HCT116 (cell line): ENCODE results near the gene SPAG5. TPM values are rescaled to one million over a fixed set of nuclear protein-coding genes. Genes with fewer than 3 reads are reported as not detected.

Source experiments
- ATAC-seq: fragments of 200-7000 bp; cut with Tn5 transposase; 2 replicates; pipeline ENCODE4 v1.9.1; 2020; ENCODE audit warnings: mild to moderate bottlenecking, moderate library complexity
- BruUV-seq: library from RNA; stranded (reverse); fragments of 400-500 nt; replicated peaks from 2 replicates; lab custom pipeline; 2021; lab: Mats Ljungman, UMichigan
- CTCF ChIA-PET: fragments of 300-600 bp; sonication (Branson Sonifier 250); formaldehyde crosslinking; loops from one replicate; lab custom pipeline; 2021; ENCODE audit warnings: antibody characterized with exemption; lab: Charles Lee
- POLR2A ChIA-PET: fragments of 300-600, 350-600 bp; sonication (Branson Sonifier 250); formaldehyde crosslinking; loops from one replicate; lab custom pipeline; 2021; ENCODE audit warnings: antibody characterized with exemption; lab: Charles Lee
- RAD21 ChIA-PET, 2 experiments: fragments of 300-600 bp; sonication (Branson Sonifier 250); formaldehyde crosslinking; loops; one replicate each; lab custom pipeline; 2023; ENCODE audit warnings: low total read pairs in 2 of 2; ENCODE audit not compliant: uncharacterized antibody in 2 of 2, unreplicated experiment in 2 of 2, low non-redundant PET in 1 of 2; lab: Charles Lee
- DNase-seq: peaks from one replicate; pipeline ENCODE4 v3.0.0-alpha.2; 2010; ENCODE audit warnings: low read depth, low spot score
- H2AFZ ChIP-seq: fragments of 200-600 bp; shearing (Covaris generic), sonication (generic); 2 replicates; pipeline ENCODE4 v1.6.1; 2017; ENCODE audit warnings: low read depth, mixed run types, mixed read lengths, antibody characterized with exemption, low read length; ENCODE audit not compliant: poor library complexity, severe bottlenecking
- H3K27ac ChIP-seq: 2 replicates; pipeline ENCODE4 v1.5.1; 2012; ENCODE audit warnings: low read depth, low read length
- H3K27me3 ChIP-seq: fragments of 200-600 bp; sonication (generic); 2 replicates; pipeline ENCODE4 v1.6.1; 2016; ENCODE audit warnings: mixed run types, low read length, mixed read lengths; ENCODE audit not compliant: insufficient read depth
- H3K36me3 ChIP-seq, 2 experiments: fragments of 200-500 bp in 1 of 2; fragments of 200-600 bp in 1 of 2; sonication (Bioruptor generic) in 1 of 2; sonication (generic) in 1 of 2; 2 replicates each; pipeline versions ENCODE4 v1.5.1 to v1.6.1; 2014 to 2016; ENCODE audit warnings: low read length in 2 of 2, inconsistent platforms in 1 of 2, mixed read lengths in 1 of 2, mixed run types in 1 of 2; ENCODE audit not compliant: insufficient read depth in 2 of 2, control insufficient read depth in 1 of 2
- H3K4me1 ChIP-seq, 2 experiments: fragments of 200-600 bp in 1 of 2; sonication (generic) in 1 of 2; 2 replicates each; pipeline versions ENCODE4 v1.5.1 to v1.6.1; 2012 to 2017; ENCODE audit warnings: low read length in 2 of 2, inconsistent platforms in 1 of 2, mild to moderate bottlenecking in 1 of 2, mixed read lengths in 1 of 2, mixed run types in 1 of 2, moderate library complexity in 1 of 2; ENCODE audit not compliant: insufficient read depth in 2 of 2, control insufficient read depth in 1 of 2
- H3K4me2 ChIP-seq: fragments of 200-600 bp; sonication (generic); 2 replicates; pipeline ENCODE4 v1.6.1; 2017; ENCODE audit warnings: mixed run types, low read length, mixed read lengths
- H3K4me3 ChIP-seq, 2 experiments: fragments of 200-600 bp in 1 of 2; sonication (generic) in 1 of 2; replicated peaks in 1 of 2; 2 replicates each; pipeline ENCODE4 v1.5.1; 2011 to 2016; ENCODE audit warnings: low read length in 2 of 2, control low read depth in 1 of 2, low read depth in 1 of 2, mild to moderate bottlenecking in 1 of 2, mixed read lengths in 1 of 2, mixed run types in 1 of 2
- H3K79me2 ChIP-seq: fragments of 200-600 bp; sonication (generic); 2 replicates; pipeline ENCODE4 v1.6.1; 2017; ENCODE audit warnings: mild to moderate bottlenecking, mixed run types, low read length, moderate library complexity, mixed read lengths; ENCODE audit not compliant: insufficient read depth
- H3K9ac ChIP-seq: fragments of 200-600 bp; sonication (generic); 2 replicates; pipeline ENCODE4 v1.6.1; 2016; ENCODE audit warnings: low read length, mixed read lengths
- H3K9me2 ChIP-seq: fragments of 200-600 bp; sonication (generic), shearing (Covaris generic); 2 replicates; pipeline ENCODE4 v1.6.1; 2017; ENCODE audit warnings: mixed run types, mild to moderate bottlenecking, moderate library complexity; ENCODE audit not compliant: insufficient read depth
- H3K9me3 ChIP-seq, 2 experiments: fragments of 200-500 bp in 1 of 2; fragments of 200-600 bp in 1 of 2; sonication (Bioruptor generic) in 1 of 2; sonication (generic) in 1 of 2; 2 replicates each; pipeline ENCODE4 v1.6.1; 2014 to 2017; ENCODE audit warnings: low read length in 2 of 2, mixed read lengths in 2 of 2, inconsistent platforms in 1 of 2, low read depth in 1 of 2, mild to moderate bottlenecking in 1 of 2, mixed run types in 1 of 2, moderate library complexity in 1 of 2; ENCODE audit not compliant: control insufficient read depth in 1 of 2, insufficient read depth in 1 of 2
- H4K20me1 ChIP-seq: fragments of 200-600 bp; sonication (generic), shearing (Covaris generic); 2 replicates; pipeline ENCODE4 v1.6.1; 2017; ENCODE audit warnings: mixed run types, mild to moderate bottlenecking, moderate library complexity; ENCODE audit not compliant: insufficient read depth
- ATF3 ChIP-seq: IDR thresholded peaks from 2 replicates; pipeline ENCODE4 v1.6.1; 2012
- ELF1 ChIP-seq: IDR thresholded peaks from 2 replicates; pipeline ENCODE4 v1.6.1; 2012; ENCODE audit warnings: low read depth, borderline replicate concordance
- EZH2 ChIP-seq: fragments of 200-600 bp; sonication (generic); IDR thresholded peaks from 2 replicates; pipeline ENCODE4 v1.6.1; 2017; ENCODE audit warnings: antibody characterized with exemption, mixed run types
- EZH2phosphoT487 ChIP-seq: fragments of 200-600 bp; IDR thresholded peaks from 2 replicates; pipeline ENCODE4 v1.6.1; 2018; ENCODE audit warnings: antibody characterized with exemption, borderline replicate concordance
- FOSL1 ChIP-seq: IDR thresholded peaks from 2 replicates; pipeline ENCODE4 v1.6.1; 2012; ENCODE audit warnings: low read depth
- POLR2A ChIP-seq: IDR thresholded peaks from 2 replicates; pipeline ENCODE4 v1.7.0; 2011; ENCODE audit warnings: borderline replicate concordance; ENCODE audit not compliant: insufficient read depth, insufficient read length; ENCODE audit errors: extremely low read depth
- POLR2AphosphoS5 ChIP-seq: IDR thresholded peaks from 2 replicates; pipeline ENCODE4 v1.6.1; 2011; ENCODE audit warnings: mild to moderate bottlenecking, low read depth, low read length, moderate library complexity
- SIN3A ChIP-seq: IDR thresholded peaks from 2 replicates; pipeline ENCODE4 v1.6.1; 2012; ENCODE audit warnings: low read depth
- SP1 ChIP-seq: IDR thresholded peaks from 2 replicates; pipeline ENCODE4 v1.6.1; 2012; ENCODE audit warnings: low read depth
- SRF ChIP-seq: IDR thresholded peaks from 2 replicates; pipeline ENCODE4 v1.6.1; 2012; ENCODE audit warnings: low read depth
- TCF7L2 ChIP-seq: IDR thresholded peaks from 2 replicates; pipeline ENCODE4 v1.7.0; 2011; ENCODE audit warnings: borderline replicate concordance, inconsistent platforms; ENCODE audit not compliant: insufficient read depth, insufficient read length; ENCODE audit errors: extremely low read depth
- YY1 ChIP-seq: IDR thresholded peaks from 2 replicates; pipeline ENCODE4 v1.6.1; 2011; ENCODE audit warnings: low read length, low read depth, moderate library complexity, mild to moderate bottlenecking; ENCODE audit not compliant: insufficient replicate concordance; ENCODE audit errors: extremely low read depth
- ZFX ChIP-seq: fragments of 450-650 bp; IDR thresholded peaks from 2 replicates; pipeline ENCODE4 v1.6.1; 2017
- ZNF274 ChIP-seq: fragments of 200-500 bp; sonication (Bioruptor generic); IDR thresholded peaks from 2 replicates; pipeline ENCODE4 v1.6.1; 2014; ENCODE audit warnings: mild to moderate bottlenecking, low read depth, low read length, inconsistent platforms
- intact Hi-C: fragments of 100-400 bp; cut with micrococcal nuclease; formaldehyde crosslinking; loops from 2 replicates; pipeline ENCODE4 v1.10.0; 2022
- total RNA-seq: library from RNA; stranded (reverse); gene quantifications from one replicate; pipeline ENCODE4 v1.2.1, GENCODE V29; 2021; ENCODE audit not compliant: unreplicated experiment
- TF ChIP-seq, protein P1 (sequence below): IDR thresholded peaks from 2 replicates; pipeline ENCODE4 v1.6.1; 2012; ENCODE audit warnings: low read depth
- TF ChIP-seq, protein P2 (sequence below): IDR thresholded peaks from 2 replicates; pipeline ENCODE4 v1.6.1; 2011; ENCODE audit warnings: mild to moderate bottlenecking, low read length, moderate library complexity; ENCODE audit not compliant: insufficient replicate concordance; ENCODE audit errors: extremely low read depth
- TF ChIP-seq, protein P3 (sequence below), 3 experiments: fragments of 200-600 bp in 1 of 3; sonication (generic) in 1 of 3; IDR thresholded peaks in 2 of 3; conservative IDR thresholded peaks in 1 of 3; 2 replicates each; pipeline ENCODE4 v1.5.1; 2012 to 2017; ENCODE audit warnings: low read depth in 2 of 3, low read length in 2 of 3, antibody characterized with exemption in 1 of 3, borderline replicate concordance in 1 of 3, control low read depth in 1 of 3, mild to moderate bottlenecking in 1 of 3, mixed read lengths in 1 of 3, mixed run types in 1 of 3, moderate library complexity in 1 of 3; ENCODE audit not compliant: insufficient read depth in 1 of 3

Gene SPAG5
- total RNA-seq, 1 experiment from 2014 or later, result 94.9 TPM

- no peak for TF ChIP-seq FOSL1
- TF ChIP-seq YY1, result no peak
- no peak for TF ChIP-seq SIN3A
- no peak for TF ChIP-seq ELF1
- TF ChIP-seq, protein P1, sequence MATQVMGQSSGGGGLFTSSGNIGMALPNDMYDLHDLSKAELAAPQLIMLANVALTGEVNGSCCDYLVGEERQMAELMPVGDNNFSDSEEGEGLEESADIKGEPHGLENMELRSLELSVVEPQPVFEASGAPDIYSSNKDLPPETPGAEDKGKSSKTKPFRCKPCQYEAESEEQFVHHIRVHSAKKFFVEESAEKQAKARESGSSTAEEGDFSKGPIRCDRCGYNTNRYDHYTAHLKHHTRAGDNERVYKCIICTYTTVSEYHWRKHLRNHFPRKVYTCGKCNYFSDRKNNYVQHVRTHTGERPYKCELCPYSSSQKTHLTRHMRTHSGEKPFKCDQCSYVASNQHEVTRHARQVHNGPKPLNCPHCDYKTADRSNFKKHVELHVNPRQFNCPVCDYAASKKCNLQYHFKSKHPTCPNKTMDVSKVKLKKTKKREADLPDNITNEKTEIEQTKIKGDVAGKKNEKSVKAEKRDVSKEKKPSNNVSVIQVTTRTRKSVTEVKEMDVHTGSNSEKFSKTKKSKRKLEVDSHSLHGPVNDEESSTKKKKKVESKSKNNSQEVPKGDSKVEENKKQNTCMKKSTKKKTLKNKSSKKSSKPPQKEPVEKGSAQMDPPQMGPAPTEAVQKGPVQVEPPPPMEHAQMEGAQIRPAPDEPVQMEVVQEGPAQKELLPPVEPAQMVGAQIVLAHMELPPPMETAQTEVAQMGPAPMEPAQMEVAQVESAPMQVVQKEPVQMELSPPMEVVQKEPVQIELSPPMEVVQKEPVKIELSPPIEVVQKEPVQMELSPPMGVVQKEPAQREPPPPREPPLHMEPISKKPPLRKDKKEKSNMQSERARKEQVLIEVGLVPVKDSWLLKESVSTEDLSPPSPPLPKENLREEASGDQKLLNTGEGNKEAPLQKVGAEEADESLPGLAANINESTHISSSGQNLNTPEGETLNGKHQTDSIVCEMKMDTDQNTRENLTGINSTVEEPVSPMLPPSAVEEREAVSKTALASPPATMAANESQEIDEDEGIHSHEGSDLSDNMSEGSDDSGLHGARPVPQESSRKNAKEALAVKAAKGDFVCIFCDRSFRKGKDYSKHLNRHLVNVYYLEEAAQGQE, result no peak
Observed at GRCh38 chr17:28528327-28529012, 70.4 kb downstream of the SPAG5 start (continued).

DNA sequence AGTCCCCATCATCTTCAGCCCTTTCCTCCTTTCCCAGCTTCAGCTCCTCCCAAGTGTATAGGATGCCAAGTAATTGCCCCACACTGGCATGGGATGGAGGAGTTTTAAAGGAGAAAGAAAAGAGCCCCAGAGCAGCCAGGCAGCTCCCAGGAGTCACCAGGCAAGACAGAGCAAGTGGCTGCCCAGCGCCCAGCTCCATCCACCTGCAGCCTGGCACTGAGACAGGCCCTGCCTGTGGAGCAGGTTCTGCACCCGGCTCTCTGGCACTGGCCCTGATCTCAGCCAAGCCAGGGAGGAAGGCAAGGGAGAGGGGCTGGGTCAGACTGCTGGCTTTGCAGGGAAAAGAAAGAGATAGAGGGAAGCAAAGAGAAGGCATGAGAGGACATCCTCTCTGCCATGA, 71.0 kb downstream of the SPAG5 start:
- no peaks in the 10 kb centered on the region for H3K9me2 ChIP-seq
- ChIA-PET RAD21 (no interaction called here), CTCF (no interaction called here), POLR2A (no interaction called here)
- no peak overlapping the region for H3K27ac ChIP-seq
- no peak overlapping the region for H2AFZ ChIP-seq
- H3K9me3 ChIP-seq, result no peaks in the 10 kb centered on the region
- H3K27me3 ChIP-seq, result peaks cover 7% of the 10 kb centered on the region
- H3K4me1 ChIP-seq, result peaks cover 0 to 11% of the 10 kb centered on the region in 2 experiments; a peak in 2 of 4 replicates
- H3K4me2 ChIP-seq, result no peak overlapping the region
- no peaks in the 10 kb centered on the region for H3K36me3 ChIP-seq
- H3K79me2 ChIP-seq, result no peaks in the 10 kb centered on the region
- no peak overlapping the region for H3K9ac ChIP-seq
- H4K20me1 ChIP-seq, result no peaks in the 10 kb centered on the region
- ATAC-seq (no peak), DNase-seq (no peak)
- no peak overlapping the region for H3K4me3 ChIP-seq
- intact Hi-C loops, result no loop called here
- no TSS peak for BruUV-seq
- TF ChIP-seq TCF7L2 (no peak), ATF3 (no peak), EZH2 (no peak), POLR2AphosphoS5 (no peak), SIN3A (no peak), ZFX (no peak), SP1 (no peak), EZH2phosphoT487 (no peak), YY1 (no peak), POLR2A (no peak), SRF (no peak), FOSL1 (no peak), ZNF274 (no peak)
- TF ChIP-seq, protein P2, sequence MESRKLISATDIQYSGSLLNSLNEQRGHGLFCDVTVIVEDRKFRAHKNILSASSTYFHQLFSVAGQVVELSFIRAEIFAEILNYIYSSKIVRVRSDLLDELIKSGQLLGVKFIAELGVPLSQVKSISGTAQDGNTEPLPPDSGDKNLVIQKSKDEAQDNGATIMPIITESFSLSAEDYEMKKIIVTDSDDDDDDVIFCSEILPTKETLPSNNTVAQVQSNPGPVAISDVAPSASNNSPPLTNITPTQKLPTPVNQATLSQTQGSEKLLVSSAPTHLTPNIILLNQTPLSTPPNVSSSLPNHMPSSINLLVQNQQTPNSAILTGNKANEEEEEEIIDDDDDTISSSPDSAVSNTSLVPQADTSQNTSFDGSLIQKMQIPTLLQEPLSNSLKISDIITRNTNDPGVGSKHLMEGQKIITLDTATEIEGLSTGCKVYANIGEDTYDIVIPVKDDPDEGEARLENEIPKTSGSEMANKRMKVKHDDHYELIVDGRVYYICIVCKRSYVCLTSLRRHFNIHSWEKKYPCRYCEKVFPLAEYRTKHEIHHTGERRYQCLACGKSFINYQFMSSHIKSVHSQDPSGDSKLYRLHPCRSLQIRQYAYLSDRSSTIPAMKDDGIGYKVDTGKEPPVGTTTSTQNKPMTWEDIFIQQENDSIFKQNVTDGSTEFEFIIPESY, result no peak
- TF ChIP-seq, protein P3, sequence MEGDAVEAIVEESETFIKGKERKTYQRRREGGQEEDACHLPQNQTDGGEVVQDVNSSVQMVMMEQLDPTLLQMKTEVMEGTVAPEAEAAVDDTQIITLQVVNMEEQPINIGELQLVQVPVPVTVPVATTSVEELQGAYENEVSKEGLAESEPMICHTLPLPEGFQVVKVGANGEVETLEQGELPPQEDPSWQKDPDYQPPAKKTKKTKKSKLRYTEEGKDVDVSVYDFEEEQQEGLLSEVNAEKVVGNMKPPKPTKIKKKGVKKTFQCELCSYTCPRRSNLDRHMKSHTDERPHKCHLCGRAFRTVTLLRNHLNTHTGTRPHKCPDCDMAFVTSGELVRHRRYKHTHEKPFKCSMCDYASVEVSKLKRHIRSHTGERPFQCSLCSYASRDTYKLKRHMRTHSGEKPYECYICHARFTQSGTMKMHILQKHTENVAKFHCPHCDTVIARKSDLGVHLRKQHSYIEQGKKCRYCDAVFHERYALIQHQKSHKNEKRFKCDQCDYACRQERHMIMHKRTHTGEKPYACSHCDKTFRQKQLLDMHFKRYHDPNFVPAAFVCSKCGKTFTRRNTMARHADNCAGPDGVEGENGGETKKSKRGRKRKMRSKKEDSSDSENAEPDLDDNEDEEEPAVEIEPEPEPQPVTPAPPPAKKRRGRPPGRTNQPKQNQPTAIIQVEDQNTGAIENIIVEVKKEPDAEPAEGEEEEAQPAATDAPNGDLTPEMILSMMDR (IDR thresholded peaks at IDR 0.05 in 2 of 3, conservative IDR thresholded peaks at IDR 0.05 in 1 of 3; ENCODE audit: borderline replicate concordance in 1 of 3, insufficient read depth in 1 of 3, low read depth in 2 of 3, low read length in 2 of 3), result no peak
